HG03439 (cell line): ENCODE data around the gene MRC1.

Experiments used
- ATAC-seq: cut with Tn5 transposase; IDR thresholded peaks from one replicate; pipeline ENCODE4 v1.9.1; 2021; ENCODE audit warnings: mild to moderate bottlenecking, moderate library complexity; ENCODE audit not compliant: unreplicated experiment

MRC1 gene

GRCh38 chr10:17842641-17843040, 33.5 kb downstream of the MRC1 start:
- ATAC-seq, result no peak

- no peak for ATAC-seq
These were observed 38.6 kb downstream of the MRC1 start for GRCh38 chr10:17847585-17848296.

- ATAC-seq, result no peak
These were observed 39.5 kb downstream of the MRC1 start for GRCh38 chr10:17848646-17849045.

- ATAC-seq, result no peak
These were observed 41.4 kb downstream of the MRC1 start for GRCh38 chr10:17850501-17850900.

- no peak for ATAC-seq
These were observed 42.5 kb downstream of the MRC1 start for GRCh38 chr10:17851611-17852010.

- no peak for ATAC-seq
These were observed 45.0 kb downstream of the MRC1 start for GRCh38 chr10:17854044-17854652.

GRCh38 chr10:17857040-17857439, 47.9 kb downstream of the MRC1 start:
- no peak for ATAC-seq

GRCh38 chr10:17859492-17860156, 50.5 kb downstream of the MRC1 start:
- ATAC-seq, result no peak

GRCh38 chr10:17861760-17862159, 52.6 kb downstream of the MRC1 start:
- no peak for ATAC-seq

GRCh38 chr10:17865351-17865750, 56.2 kb downstream of the MRC1 start:
- ATAC-seq, result no peak

GRCh38 chr10:17866346-17866745, 57.2 kb downstream of the MRC1 start:
- no peak for ATAC-seq

GRCh38 chr10:17867056-17867455, 57.9 kb downstream of the MRC1 start:
- ATAC-seq, result no peak

- ATAC-seq, result no peak
These were observed 61.9 kb downstream of the MRC1 start for GRCh38 chr10:17871036-17871435.

- ATAC-seq, result no peak
These were observed 63.3 kb downstream of the MRC1 start for GRCh38 chr10:17872191-17873091.

- no peak for ATAC-seq
These were observed 64.8 kb downstream of the MRC1 start for GRCh38 chr10:17873946-17874345.

GRCh38 chr10:17877121-17877520, 68.0 kb downstream of the MRC1 start:
- no peak for ATAC-seq

- no peak for ATAC-seq
These were observed 69.7 kb downstream of the MRC1 start for GRCh38 chr10:17878896-17879295.

GRCh38 chr10:17880601-17881000, 71.5 kb downstream of the MRC1 start:
- no peak for ATAC-seq

GRCh38 chr10:17882557-17882956, 73.4 kb downstream of the MRC1 start:
- ATAC-seq, result no peak

GRCh38 chr10:17883621-17884020, 74.5 kb downstream of the MRC1 start:
- no peak for ATAC-seq

GRCh38 chr10:17888189-17888588, 79.0 kb downstream of the MRC1 start:
- no peak for ATAC-seq
